Activated CD8-positive, alpha-beta memory T cell treated with anti-CD3 and anti-CD28 coated beads, Interleukin-2, amount 50 U/mL, for 1 hour (primary cell): Measurements from ENCODE around the gene IFNW1.

Experiments used
- DNase-seq: peaks from one replicate; pipeline ENCODE4 v3.0.0-alpha.2; 2020; ENCODE audit errors: extremely low read depth

Gene IFNW1

GRCh38 chr9:21110708-21111576 is 30.7 kb downstream of the IFNW1 start:
- no peak for DNase-seq

- no peak for DNase-seq
Measured at GRCh38 chr9:21104787-21105186, 36.8 kb downstream of the IFNW1 start.

GRCh38 chr9:21102305-21102704 is 39.3 kb downstream of the IFNW1 start:
- no peak for DNase-seq

GRCh38 chr9:21097817-21098216 is 43.8 kb downstream of the IFNW1 start:
- no peak for DNase-seq

GRCh38 chr9:21096901-21097255 is 44.8 kb downstream of the IFNW1 start:
- DNase-seq = no peak

- no peak for DNase-seq
Measured at GRCh38 chr9:21096172-21096900, 45.3 kb downstream of the IFNW1 start.

- DNase-seq = no peak
Measured at GRCh38 chr9:21095561-21095960, 46.1 kb downstream of the IFNW1 start.
